ENCODE measurements around the gene CDKL4. TPM values are rescaled to one million over a fixed set of nuclear protein-coding genes. Genes with fewer than 3 reads are reported as not detected.

The CDKL4 gene
- total RNA-seq, 4 donors from 2014 or later: 0.48 to 1.5 TPM; not detected in 2

- WGBS: 90% methylated on average over 1 of the region's 1 CpG
- H3K36me3 ChIP-seq: peaks cover 65% of the 10 kb centered on the region
- no peak for DNase-seq (ENCODE audit: low spot score in 2 of 2)
- no peak overlapping the region for H3K27ac ChIP-seq
- no peaks in the 10 kb centered on the region for H3K4me1 ChIP-seq
- no peak overlapping the region for H3K4me3 ChIP-seq
- no peaks in the 10 kb centered on the region for H3K9me3 ChIP-seq
- no peaks in the 10 kb centered on the region for H3K27me3 ChIP-seq
- TF ChIP-seq EP300 (IDR thresholded peaks at IDR 0.05): no peak
- TF ChIP-seq, protein P1, sequence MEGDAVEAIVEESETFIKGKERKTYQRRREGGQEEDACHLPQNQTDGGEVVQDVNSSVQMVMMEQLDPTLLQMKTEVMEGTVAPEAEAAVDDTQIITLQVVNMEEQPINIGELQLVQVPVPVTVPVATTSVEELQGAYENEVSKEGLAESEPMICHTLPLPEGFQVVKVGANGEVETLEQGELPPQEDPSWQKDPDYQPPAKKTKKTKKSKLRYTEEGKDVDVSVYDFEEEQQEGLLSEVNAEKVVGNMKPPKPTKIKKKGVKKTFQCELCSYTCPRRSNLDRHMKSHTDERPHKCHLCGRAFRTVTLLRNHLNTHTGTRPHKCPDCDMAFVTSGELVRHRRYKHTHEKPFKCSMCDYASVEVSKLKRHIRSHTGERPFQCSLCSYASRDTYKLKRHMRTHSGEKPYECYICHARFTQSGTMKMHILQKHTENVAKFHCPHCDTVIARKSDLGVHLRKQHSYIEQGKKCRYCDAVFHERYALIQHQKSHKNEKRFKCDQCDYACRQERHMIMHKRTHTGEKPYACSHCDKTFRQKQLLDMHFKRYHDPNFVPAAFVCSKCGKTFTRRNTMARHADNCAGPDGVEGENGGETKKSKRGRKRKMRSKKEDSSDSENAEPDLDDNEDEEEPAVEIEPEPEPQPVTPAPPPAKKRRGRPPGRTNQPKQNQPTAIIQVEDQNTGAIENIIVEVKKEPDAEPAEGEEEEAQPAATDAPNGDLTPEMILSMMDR (IDR thresholded peaks at IDR 0.05): no peak
- TF ChIP-seq POLR2A (IDR thresholded peaks at IDR 0.05): no peak
- no peak for TF ChIP-seq POLR2AphosphoS5 (IDR thresholded peaks at IDR 0.05)
Observed at GRCh38 chr2:39275016-39275415, 31.2 kb upstream of the CDKL4 start.

DNA sequence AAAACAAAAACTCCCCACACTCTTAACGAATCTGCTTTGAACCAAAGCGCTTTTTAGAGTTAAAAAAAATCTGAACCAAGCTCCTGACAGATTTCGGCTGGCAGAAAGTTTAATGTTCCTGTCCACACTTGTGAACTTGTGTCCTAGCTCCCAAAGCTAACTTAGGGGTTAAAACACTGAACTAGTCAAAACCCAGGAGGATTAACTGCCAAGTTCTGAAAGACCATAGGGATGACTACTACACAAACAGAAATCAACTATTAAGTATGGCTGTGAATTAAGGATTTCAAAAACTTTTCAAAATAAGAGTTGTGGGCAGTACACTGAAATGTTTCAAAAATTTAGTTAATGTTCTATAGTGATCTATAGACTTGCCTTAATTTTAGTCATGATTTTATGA is 26.2 kb upstream of the CDKL4 start:
- TF ChIP-seq EP300 (IDR thresholded peaks at IDR 0.05) (no peak), POLR2AphosphoS5 (IDR thresholded peaks at IDR 0.05) (no peak), POLR2A (IDR thresholded peaks at IDR 0.05) (no peak)
- TF ChIP-seq, protein P1 (IDR thresholded peaks at IDR 0.05): no peak
- whole genome bisulfite sequencing: 86% methylated on average over 3 of the region's 3 CpGs
- H3K27me3 ChIP-seq: no peaks in the 10 kb centered on the region
- H3K4me1 ChIP-seq: no peaks in the 10 kb centered on the region
- no peak overlapping the region for H3K4me3 ChIP-seq
- peaks cover 24% of the 10 kb centered on the region for H3K36me3 ChIP-seq
- DNase-seq (ENCODE audit: low spot score in 2 of 2): no peak
- H3K27ac ChIP-seq: no peak overlapping the region
- no peaks in the 10 kb centered on the region for H3K9me3 ChIP-seq

DNA sequence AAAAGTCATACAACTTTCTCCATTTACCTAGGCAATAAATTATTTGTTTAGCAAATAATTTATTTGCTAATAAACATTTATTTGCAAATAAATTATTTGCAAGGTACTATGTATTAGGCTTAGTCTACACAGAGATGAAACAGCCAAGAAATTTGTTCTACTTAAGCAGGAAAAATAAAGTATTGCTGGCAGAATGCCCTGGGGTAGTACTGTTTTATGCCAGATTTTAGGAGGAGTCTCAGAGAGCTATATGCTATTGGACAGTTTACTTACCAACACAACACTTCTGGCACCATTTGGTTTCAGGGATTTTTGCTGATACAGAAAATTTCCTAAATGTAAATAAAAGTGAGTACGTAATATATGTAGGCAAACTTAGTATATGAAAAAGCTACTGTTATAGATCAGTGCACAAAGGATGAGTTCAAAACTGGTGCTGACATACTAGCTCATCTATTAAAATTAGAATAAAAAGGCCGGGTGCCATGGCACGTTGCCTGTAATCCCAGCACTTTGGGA is 23.2 kb upstream of the CDKL4 start:
- no peak for DNase-seq (ENCODE audit: low spot score in 2 of 2)
- Histone ChIP-seq H3K4me1 (no peaks in the 10 kb centered on the region), H3K27me3 (no peaks in the 10 kb centered on the region), H3K9me3 (no peaks in the 10 kb centered on the region), H3K27ac (no peak overlapping the region), H3K36me3 (peaks cover 15% of the 10 kb centered on the region), H3K4me3 (no peak overlapping the region)
- TF ChIP-seq POLR2AphosphoS5 (IDR thresholded peaks at IDR 0.05) (no peak), EP300 (IDR thresholded peaks at IDR 0.05) (no peak), POLR2A (IDR thresholded peaks at IDR 0.05) (no peak)
- TF ChIP-seq, protein P1 (IDR thresholded peaks at IDR 0.05): no peak
- WGBS: 97% methylated on average over 3 of the region's 3 CpGs

GRCh38 chr2:39266139-39266805 is 22.5 kb upstream of the CDKL4 start:
- Histone ChIP-seq H3K9me3 (no peaks in the 10 kb centered on the region), H3K36me3 (peaks cover 10% of the 10 kb centered on the region), H3K4me1 (no peaks in the 10 kb centered on the region), H3K27me3 (no peaks in the 10 kb centered on the region), H3K4me3 (no peak overlapping the region), H3K27ac (no peak overlapping the region)
- no peak for DNase-seq (ENCODE audit: low spot score in 2 of 2)
- TF ChIP-seq POLR2AphosphoS5 (IDR thresholded peaks at IDR 0.05) (no peak), EP300 (IDR thresholded peaks at IDR 0.05) (no peak), POLR2A (IDR thresholded peaks at IDR 0.05) (no peak)
- 83% methylated on average over 3 of the region's 3 CpGs for WGBS

GRCh38 chr2:39265315-39265714 is 21.5 kb upstream of the CDKL4 start:
- H3K36me3 ChIP-seq: peaks cover 19% of the 10 kb centered on the region
- H3K27ac ChIP-seq: no peak overlapping the region
- DNase-seq (ENCODE audit: low spot score in 2 of 2): no peak
- no peaks in the 10 kb centered on the region for H3K9me3 ChIP-seq
- no peak overlapping the region for H3K4me3 ChIP-seq
- H3K27me3 ChIP-seq: no peaks in the 10 kb centered on the region
- no peaks in the 10 kb centered on the region for H3K4me1 ChIP-seq
- TF ChIP-seq EP300 (IDR thresholded peaks at IDR 0.05) (no peak), POLR2A (IDR thresholded peaks at IDR 0.05) (no peak), POLR2AphosphoS5 (IDR thresholded peaks at IDR 0.05) (no peak)
- TF ChIP-seq, protein P1 (IDR thresholded peaks at IDR 0.05): no peak
- 91% methylated on average over 2 of the region's 2 CpGs for WGBS

Measured in suprapubic skin (tissue), 4 donors.